ENCODE data around the gene APOBEC3A. TPM values are rescaled to one million over a fixed set of nuclear protein-coding genes. Genes with fewer than 3 reads are reported as not detected.

Gene APOBEC3A
- total and polyA plus RNA-seq, 2 of the 13 experiments (the other 11 are each of a cell fraction or from before 2014, with no cell fraction given), result not detected

- H3K4me2 ChIP-seq (ENCODE audit: low read depth, low read length), result no peak overlapping the region
- ChIA-PET CTCF (ENCODE audit: low intra/inter-chr PET ratio, low total read pairs) (no interaction called here), POLR2A (no interaction called here)
- intact Hi-C loops (cut with micrococcal nuclease; ENCODE audit: unreplicated experiment) (no loop called here), in situ Hi-C loops (cut with HindIII; ENCODE audit: extremely low pct_ligation_motif_present, low pct_unique_long_range_greater_than_20kb) (no loop called here)
- no peaks in the 10 kb centered on the region for H3K9me3 ChIP-seq (ENCODE audit: low read length)
- H3K79me2 ChIP-seq (ENCODE audit: insufficient read depth, low read length), result no peaks in the 10 kb centered on the region
- no peak overlapping the region for H2AFZ ChIP-seq (ENCODE audit: low read length)
- no peak overlapping the region for H3K9ac ChIP-seq (ENCODE audit: insufficient read depth, low read depth, low read length)
- H3K36me3 ChIP-seq (replicated peaks in 1 of 2; ENCODE audit: control insufficient read depth in 1 of 2, insufficient read depth in 2 of 2, low read length in 2 of 2), result no peaks in the 10 kb centered on the region
- H3K4me1 ChIP-seq (ENCODE audit: insufficient read depth, low read length), result peaks cover 26% of the 10 kb centered on the region
- TF ChIP-seq SP5 (CRISPR knock-in tag; IDR thresholded peaks at IDR 0.05; ENCODE audit: borderline replicate concordance, low read depth) (no peak), ZNF263 (CRISPR knock-in tag; IDR thresholded peaks at IDR 0.05) (0 out of 2 replicates have a peak, but pooled peaks have one; percentile 34), CBX2 (IDR thresholded peaks at IDR 0.05; ENCODE audit: low read depth, low read length) (no peak), CBX2 (CRISPR knock-in tag; IDR thresholded peaks at IDR 0.05; ENCODE audit: low read depth) (no peak), MTF2 (CRISPR knock-in tag; IDR thresholded peaks at IDR 0.05; ENCODE audit: borderline replicate concordance) (no peak)
- H3K27ac ChIP-seq (ENCODE audit: extremely low read length, insufficient read depth, low read length), result no peak overlapping the region
- ATAC-seq (no peak), DNase-seq (ENCODE audit: low spot score) (no peak), FAIRE-seq (no peak)
- no peaks in the 10 kb centered on the region for H4K20me1 ChIP-seq (ENCODE audit: insufficient read depth, low read length)
- BruUV-seq (replicated peaks), result no TSS peak
- WGBS (ENCODE audit: low lambda C conversion rate), result 38% methylated on average over 7 of the region's 15 CpGs
- H3K27me3 ChIP-seq (ENCODE audit: control insufficient read depth in 1 of 2, insufficient read depth in 2 of 2, low read length in 2 of 2), result peaks cover 7 to 30% of the 10 kb centered on the region in 2 experiments; a peak in 4 of 5 replicates
- H3K4me3 ChIP-seq (replicated peaks in 1 of 3; ENCODE audit: insufficient read depth in 1 of 3, low read depth in 2 of 3, low read length in 3 of 3), result no peak overlapping the region
These were observed 10.3 kb downstream of the APOBEC3A start for GRCh38 chr22:38967451-38968450.

- ChIA-PET CTCF (ENCODE audit: low intra/inter-chr PET ratio, low total read pairs) (no interaction called here), POLR2A (no interaction called here)
- Histone ChIP-seq H2AFZ (ENCODE audit: low read length) (no peak overlapping the region), H3K27me3 (ENCODE audit: control insufficient read depth in 1 of 2, insufficient read depth in 2 of 2, low read length in 2 of 2) (peaks cover 7 to 30% of the 10 kb centered on the region in 2 experiments; a peak in 4 of 5 replicates), H3K9me3 (ENCODE audit: low read length) (no peaks in the 10 kb centered on the region), H3K36me3 (replicated peaks in 1 of 2; ENCODE audit: control insufficient read depth in 1 of 2, insufficient read depth in 2 of 2, low read length in 2 of 2) (no peaks in the 10 kb centered on the region), H3K4me1 (ENCODE audit: insufficient read depth, low read length) (peaks cover 21% of the 10 kb centered on the region), H3K27ac (ENCODE audit: extremely low read length, insufficient read depth, low read length) (no peak overlapping the region), H3K4me2 (ENCODE audit: low read depth, low read length) (no peak overlapping the region), H3K79me2 (ENCODE audit: insufficient read depth, low read length) (no peaks in the 10 kb centered on the region), H3K4me3 (replicated peaks in 1 of 3; ENCODE audit: insufficient read depth in 1 of 3, low read depth in 2 of 3, low read length in 3 of 3) (no peak overlapping the region), H3K9ac (ENCODE audit: insufficient read depth, low read depth, low read length) (no peak overlapping the region), H4K20me1 (ENCODE audit: insufficient read depth, low read length) (no peaks in the 10 kb centered on the region; the same call in 1 of the 2 replicates)
- no TSS peak for BruUV-seq (replicated peaks)
- TF ChIP-seq ZNF550 (CRISPR knock-in tag; IDR thresholded peaks at IDR 0.05; ENCODE audit: borderline replicate concordance) (no peak), SNAPC4 (CRISPR knock-in tag; IDR thresholded peaks at IDR 0.05) (no peak), HMGXB4 (CRISPR knock-in tag; IDR thresholded peaks at IDR 0.05; ENCODE audit: borderline replicate concordance in 1 of 2, low read depth in 1 of 2) (no peak), DDIT3 (CRISPR knock-in tag; IDR thresholded peaks at IDR 0.05) (no peak)
- no peak for ATAC-seq
- in situ Hi-C loops (cut with HindIII; ENCODE audit: extremely low pct_ligation_motif_present, low pct_unique_long_range_greater_than_20kb) (no loop called here), intact Hi-C loops (cut with micrococcal nuclease; ENCODE audit: unreplicated experiment) (no loop called here)
- 54% methylated on average over 11 of the region's 11 CpGs for WGBS (ENCODE audit: low lambda C conversion rate)
- no peak for FAIRE-seq
- no peak for DNase-seq (ENCODE audit: low spot score)
These were observed 11.4 kb downstream of the APOBEC3A start for GRCh38 chr22:38968801-38969200.
